NCI-H774 (cell line): ENCODE results near the gene F2R.
"Not testable (repeated sequence)": the region's sequence is repeated elsewhere in the genome, so short reads cannot be mapped to it uniquely, and the experiment has no call there.

ENCODE experiments used
- DNase-seq: peaks from one replicate; lab custom pipeline; 2025; lab: John Stamatoyannopoulos, UW

Gene F2R

GRCh38 chr5:76715736-76716455 lies at the start of gene F2R:
Gene F2R, plus strand, starts transcription at chr5:76716126. Its CDS starts 182 bp downstream, at chr5:76716308.
- DNase-seq = no peak

GRCh38 chr5:76667495-76667894 lies 48.4 kb upstream of the F2R start:
- DNase-seq = no peak

GRCh38 chr5:76669245-76669644 lies 46.7 kb upstream of the F2R start:
- DNase-seq = no peak

- no peak for DNase-seq
These were observed 45.4 kb upstream of the F2R start for GRCh38 chr5:76670508-76670907.

GRCh38 chr5:76672242-76672641 lies 43.7 kb upstream of the F2R start:
- DNase-seq = no peak

- no peak for DNase-seq
These were observed 42.8 kb upstream of the F2R start for GRCh38 chr5:76673125-76673524.

GRCh38 chr5:76674330-76675066 lies 41.4 kb upstream of the F2R start:
- DNase-seq = no peak

- DNase-seq = no peak
These were observed 40.6 kb upstream of the F2R start for GRCh38 chr5:76675364-76675763.

- DNase-seq = no peak
These were observed 38.0 kb upstream of the F2R start for GRCh38 chr5:76677849-76678472.

GRCh38 chr5:76679231-76679630 lies 36.7 kb upstream of the F2R start:
- no peak for DNase-seq

GRCh38 chr5:76680826-76681225 lies 35.1 kb upstream of the F2R start:
- DNase-seq = not testable (repeated sequence)

- no peak for DNase-seq
These were observed 34.6 kb upstream of the F2R start for GRCh38 chr5:76681287-76681686.

- DNase-seq = no peak
These were observed 33.5 kb upstream of the F2R start for GRCh38 chr5:76682387-76682786.

GRCh38 chr5:76683816-76684731 lies 31.9 kb upstream of the F2R start:
- DNase-seq = no peak

- DNase-seq = no peak
These were observed 31.0 kb upstream of the F2R start for GRCh38 chr5:76684756-76685519.

GRCh38 chr5:76685704-76686103 lies 30.2 kb upstream of the F2R start:
- DNase-seq = no peak

GRCh38 chr5:76688212-76688611 lies 27.7 kb upstream of the F2R start:
- DNase-seq = no peak

- no peak for DNase-seq
These were observed 27.1 kb upstream of the F2R start for GRCh38 chr5:76688836-76689235.

- no peak for DNase-seq
These were observed 26.4 kb upstream of the F2R start for GRCh38 chr5:76689321-76690036.

GRCh38 chr5:76690037-76690679 lies 25.8 kb upstream of the F2R start:
- DNase-seq = no peak
